ENCODE measurements around the gene DSN1. TPM values are rescaled to one million over a fixed set of nuclear protein-coding genes. Genes with fewer than 3 reads are reported as not detected.

The DSN1 gene
- total and polyA plus RNA-seq, 2 of the 8 experiments (the other 6 are each of a cell fraction or from before 2014, with no cell fraction given): 12.0 to 26.2 TPM

GRCh38 chr20:36712775-36713174, 60.8 kb downstream of the DSN1 start:
- Histone ChIP-seq H2BK120ac (replicated peaks; ENCODE audit: low read depth, low read length) (no peak overlapping the region), H4K5ac (ENCODE audit: insufficient read length, low read depth, low read length) (no peak overlapping the region), H3K79me2 (ENCODE audit: control insufficient read depth in 1 of 2, insufficient read depth in 2 of 2, low read length in 2 of 2) (no peaks in the 10 kb centered on the region), H3K9ac (replicated peaks in 1 of 4; ENCODE audit: extremely low read depth in 1 of 4, low read depth in 3 of 4, low read length in 3 of 4) (no peak overlapping the region), H4K20me1 (replicated peaks in 1 of 2; ENCODE audit: control insufficient read depth in 1 of 2, insufficient read depth in 2 of 2, low read length in 2 of 2) (no peaks in the 10 kb centered on the region), H2BK12ac (ENCODE audit: low read depth, low read length) (no peak overlapping the region), H2BK20ac (ENCODE audit: low read length) (no peak overlapping the region), H3K9me3 (ENCODE audit: insufficient read depth in 2 of 2, low read depth in 1 of 2, low read length in 1 of 2) (no peaks in the 10 kb centered on the region), H2BK15ac (ENCODE audit: low read length) (no peak overlapping the region), H3K23me2 (ENCODE audit: low read depth, low read length) (no peaks in the 10 kb centered on the region), H3K18ac (ENCODE audit: extremely low read depth, low read length) (no peak overlapping the region), H4K91ac (replicated peaks; ENCODE audit: insufficient read length, low read length) (no peak overlapping the region), H2BK5ac (ENCODE audit: low read depth, low read length) (no peak overlapping the region), H3K79me1 (ENCODE audit: low read depth, low read length) (no peaks in the 10 kb centered on the region), H3K4me3 (ENCODE audit: extremely low read depth in 1 of 4, insufficient read depth in 2 of 4, low read depth in 3 of 4, low read length in 4 of 4) (no peak overlapping the region), H3K4me1 (replicated peaks in 1 of 4; ENCODE audit: control insufficient read depth in 3 of 4, insufficient read depth in 4 of 4, low read length in 3 of 4) (no peaks in the 10 kb centered on the region), H3K4ac (replicated peaks; ENCODE audit: insufficient read length, low read depth, low read length) (no peak overlapping the region), H3K56ac (replicated peaks; ENCODE audit: insufficient read length, low read depth, low read length) (no peak overlapping the region), H2AFZ (ENCODE audit: low read length) (no peak overlapping the region), H3K36me3 (ENCODE audit: control insufficient read depth in 2 of 4, insufficient read depth in 4 of 4, low read length in 3 of 4) (no peaks in the 10 kb centered on the region), H3K14ac (ENCODE audit: insufficient read length) (no peak overlapping the region), H3K27me3 (replicated peaks in 1 of 4; ENCODE audit: control insufficient read depth in 3 of 4, extremely low read depth in 1 of 4, insufficient read depth in 3 of 4, low read length in 3 of 4) (no peaks in the 10 kb centered on the region), H3K23ac (ENCODE audit: insufficient read length) (no peak overlapping the region), H4K8ac (ENCODE audit: extremely low read depth, insufficient read depth, low read length) (no peak overlapping the region), H3K27ac (ENCODE audit: low read depth, low read length) (no peak overlapping the region), H2AK5ac (ENCODE audit: low read depth, low read length) (no peak overlapping the region), H3K4me2 (ENCODE audit: insufficient read depth in 1 of 2, low read depth in 2 of 2, low read length in 2 of 2) (no peak overlapping the region)
- 92% methylated on average over 1 of the region's 1 CpG; no CpG with 5 or more reads in 1 of the 2 experiments for WGBS, 2 experiments (ENCODE audit: extremely low coverage in 1 of 2, insufficient coverage in 1 of 2, insufficient read length in 1 of 2, insufficient replicate concordance in 2 of 2, low coverage in 1 of 2, low lambda C conversion rate in 2 of 2, missing lambda C conversion rate in 1 of 2)
- POLR2A ChIA-PET (ENCODE audit: partially characterized antibody): no interaction called here
- FAIRE-seq (no peak), DNase-seq (ENCODE audit: low read depth in 1 of 2, low spot score in 2 of 2) (no peak)
- CTCF ChIA-PET (ENCODE audit: partially characterized antibody): interaction anchor here (0.9 to 1.7 kb wide), 3 partner anchors 16 to 42 kb away, joined by 4 to 8 read pairs (median 6); no protein-coding TSS in a partner anchor
- no peak for TF ChIP-seq TBP (IDR thresholded peaks at IDR 0.05; ENCODE audit: low read depth, low read length)
- no peak for TF ChIP-seq CBX8 (IDR thresholded peaks at IDR 0.05; ENCODE audit: borderline replicate concordance, low read depth, low read length)
- TF ChIP-seq KDM1A (IDR thresholded peaks at IDR 0.05; ENCODE audit: borderline replicate concordance, low read length): no peak
- TF ChIP-seq TAF7 (optimal IDR thresholded peaks at IDR 0.05; ENCODE audit: borderline replicate concordance, low read depth, low read length): no peak
- TF ChIP-seq CHD2 (IDR thresholded peaks at IDR 0.05; ENCODE audit: low read length): no peak
- no peak for TF ChIP-seq GABPA (IDR thresholded peaks at IDR 0.05; ENCODE audit: borderline replicate concordance, insufficient read depth, low read length)
- TF ChIP-seq EZH2 (IDR thresholded peaks at IDR 0.05; ENCODE audit: low read depth, low read length, severe bottlenecking): no peak
- TF ChIP-seq KDM5A (IDR thresholded peaks at IDR 0.05; ENCODE audit: low read length): no peak
- TF ChIP-seq ZNF274 (IDR thresholded peaks at IDR 0.05; ENCODE audit: borderline replicate concordance, extremely low read depth, low read length): no peak
- TF ChIP-seq, protein P1, sequence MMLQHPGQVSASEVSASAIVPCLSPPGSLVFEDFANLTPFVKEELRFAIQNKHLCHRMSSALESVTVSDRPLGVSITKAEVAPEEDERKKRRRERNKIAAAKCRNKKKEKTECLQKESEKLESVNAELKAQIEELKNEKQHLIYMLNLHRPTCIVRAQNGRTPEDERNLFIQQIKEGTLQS (IDR thresholded peaks at IDR 0.05; ENCODE audit: insufficient read depth, low read depth, low read length): no peak
- no peak for TF ChIP-seq HDAC2 (IDR thresholded peaks at IDR 0.05; ENCODE audit: borderline replicate concordance in 1 of 2, low read depth in 2 of 2, low read length in 2 of 2)
- TF ChIP-seq SP4 (IDR thresholded peaks at IDR 0.05; ENCODE audit: low read length): no peak
- TF ChIP-seq GTF2F1 (IDR thresholded peaks at IDR 0.05; ENCODE audit: borderline replicate concordance, low read depth, low read length): no peak
- TF ChIP-seq SP2 (IDR thresholded peaks at IDR 0.05; ENCODE audit: low read length): no peak
- TF ChIP-seq SIX5 (IDR thresholded peaks at IDR 0.05; ENCODE audit: low read depth, low read length): no peak

All from H1 (cell line).